ENCODE results near the gene EVC. TPM values are rescaled to one million over a fixed set of nuclear protein-coding genes. Genes with fewer than 3 reads are reported as not detected.

EVC gene
- total RNA-seq, 1 experiment from 2014 or later, result not detected

DNA sequence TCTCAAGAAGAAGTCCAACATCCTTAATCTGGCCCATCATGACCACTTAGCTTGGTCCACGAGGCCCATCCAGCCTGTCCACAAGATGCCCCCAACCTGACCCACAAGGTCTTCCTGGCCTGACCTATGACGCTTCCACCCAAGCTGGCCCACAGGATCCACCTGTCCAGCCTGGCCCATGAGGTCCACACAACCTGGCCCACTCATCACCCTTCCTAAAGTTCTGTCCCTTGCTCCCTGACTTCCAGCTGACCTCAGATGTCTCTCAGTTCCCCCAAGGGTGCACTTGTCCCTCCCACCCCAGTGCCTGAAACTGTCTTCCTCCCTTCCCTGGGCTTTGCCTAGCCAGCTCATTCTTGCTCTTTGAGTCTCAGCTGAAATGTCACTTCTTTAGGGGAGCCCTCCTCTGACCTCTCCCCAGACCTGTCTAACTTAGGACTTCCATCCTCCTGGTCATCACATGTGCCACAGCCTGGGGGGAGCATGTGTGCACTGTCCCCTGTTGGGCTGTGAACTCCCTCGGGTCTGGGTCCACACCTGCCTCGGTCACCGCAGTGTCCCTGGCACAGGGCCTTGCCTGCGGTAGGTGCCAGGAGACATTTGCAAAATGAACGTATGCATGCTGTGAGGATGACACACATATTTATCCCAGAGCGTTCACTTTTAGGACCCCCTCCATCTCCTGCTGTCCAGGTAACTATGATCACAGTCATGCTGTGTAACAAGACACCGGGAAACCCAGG, 61.7 kb downstream of the EVC start:
- no peaks in the 10 kb centered on the region for H3K27me3 ChIP-seq (replicated peaks; ENCODE audit: control insufficient read depth, insufficient read depth, low read length)
- H3K9me3 Mint-ChIP-seq (ENCODE audit: unreplicated experiment), result peaks cover 11% of the 10 kb centered on the region
- no peaks in the 10 kb centered on the region for H3K4me1 ChIP-seq
- H3K27me3 Mint-ChIP-seq (ENCODE audit: insufficient read depth, unreplicated experiment), result peaks cover 3% of the 10 kb centered on the region
- ChIA-PET CTCF (no interaction called here), POLR2A (no interaction called here)
- no peak overlapping the region for H3K4me3 Mint-ChIP-seq (ENCODE audit: unreplicated experiment)
- no peaks in the 10 kb centered on the region for H3K36me3 Mint-ChIP-seq (ENCODE audit: insufficient read depth, unreplicated experiment)
- no peaks in the 10 kb centered on the region for H3K36me3 ChIP-seq (ENCODE audit: control insufficient read depth, insufficient read depth, low read length)
- no TSS peak for BruUV-seq (replicated peaks)
- no peak for DNase-seq
- H3K27ac Mint-ChIP-seq (ENCODE audit: unreplicated experiment), result no peak overlapping the region
- H3K9me3 ChIP-seq, result peaks cover 5% of the 10 kb centered on the region; the same call in 1 of the 2 replicates
- H3K4me1 Mint-ChIP-seq (ENCODE audit: low read depth, unreplicated experiment), result no peaks in the 10 kb centered on the region
- H3K4me3 ChIP-seq (ENCODE audit: low read depth, low read length), result no peak overlapping the region
- intact Hi-C loops (cut with micrococcal nuclease; ENCODE audit: unreplicated experiment), result no loop called here
- TF ChIP-seq, protein P1, sequence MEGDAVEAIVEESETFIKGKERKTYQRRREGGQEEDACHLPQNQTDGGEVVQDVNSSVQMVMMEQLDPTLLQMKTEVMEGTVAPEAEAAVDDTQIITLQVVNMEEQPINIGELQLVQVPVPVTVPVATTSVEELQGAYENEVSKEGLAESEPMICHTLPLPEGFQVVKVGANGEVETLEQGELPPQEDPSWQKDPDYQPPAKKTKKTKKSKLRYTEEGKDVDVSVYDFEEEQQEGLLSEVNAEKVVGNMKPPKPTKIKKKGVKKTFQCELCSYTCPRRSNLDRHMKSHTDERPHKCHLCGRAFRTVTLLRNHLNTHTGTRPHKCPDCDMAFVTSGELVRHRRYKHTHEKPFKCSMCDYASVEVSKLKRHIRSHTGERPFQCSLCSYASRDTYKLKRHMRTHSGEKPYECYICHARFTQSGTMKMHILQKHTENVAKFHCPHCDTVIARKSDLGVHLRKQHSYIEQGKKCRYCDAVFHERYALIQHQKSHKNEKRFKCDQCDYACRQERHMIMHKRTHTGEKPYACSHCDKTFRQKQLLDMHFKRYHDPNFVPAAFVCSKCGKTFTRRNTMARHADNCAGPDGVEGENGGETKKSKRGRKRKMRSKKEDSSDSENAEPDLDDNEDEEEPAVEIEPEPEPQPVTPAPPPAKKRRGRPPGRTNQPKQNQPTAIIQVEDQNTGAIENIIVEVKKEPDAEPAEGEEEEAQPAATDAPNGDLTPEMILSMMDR (IDR thresholded peaks at IDR 0.05; ENCODE audit: insufficient read depth in 1 of 2, low read depth in 1 of 2, low read length in 1 of 2, severe bottlenecking in 1 of 2, unreplicated experiment in 1 of 2), result no peak

GRCh38 chr4:5773271-5773555, 62.2 kb downstream of the EVC start:
- no peak overlapping the region for H3K4me3 Mint-ChIP-seq (ENCODE audit: unreplicated experiment)
- no peaks in the 10 kb centered on the region for H3K27me3 ChIP-seq (replicated peaks; ENCODE audit: control insufficient read depth, insufficient read depth, low read length)
- H3K9me3 Mint-ChIP-seq (ENCODE audit: unreplicated experiment), result peaks cover 11% of the 10 kb centered on the region
- H3K36me3 ChIP-seq (ENCODE audit: control insufficient read depth, insufficient read depth, low read length), result no peaks in the 10 kb centered on the region
- intact Hi-C loops (cut with micrococcal nuclease; ENCODE audit: unreplicated experiment), result no loop called here
- no peaks in the 10 kb centered on the region for H3K36me3 Mint-ChIP-seq (ENCODE audit: insufficient read depth, unreplicated experiment)
- peaks cover 5% of the 10 kb centered on the region; the same call in 1 of the 2 replicates for H3K9me3 ChIP-seq
- TF ChIP-seq, protein P1 (IDR thresholded peaks at IDR 0.05; ENCODE audit: insufficient read depth in 1 of 2, low read depth in 1 of 2, low read length in 1 of 2, severe bottlenecking in 1 of 2, unreplicated experiment in 1 of 2), result no peak
- CTCF ChIA-PET, result no interaction called here
- peaks cover 3% of the 10 kb centered on the region for H3K27me3 Mint-ChIP-seq (ENCODE audit: insufficient read depth, unreplicated experiment)
- DNase-seq, result no peak
- no peaks in the 10 kb centered on the region for H3K4me1 ChIP-seq
- POLR2A ChIA-PET, result no interaction called here
- no peaks in the 10 kb centered on the region for H3K4me1 Mint-ChIP-seq (ENCODE audit: low read depth, unreplicated experiment)
- BruUV-seq (replicated peaks), result no TSS peak
- H3K4me3 ChIP-seq (ENCODE audit: low read depth, low read length), result no peak overlapping the region
- H3K27ac Mint-ChIP-seq (ENCODE audit: unreplicated experiment), result no peak overlapping the region

GRCh38 chr4:5774416-5775036, 63.5 kb downstream of the EVC start:
- no peaks in the 10 kb centered on the region for H3K36me3 Mint-ChIP-seq (ENCODE audit: insufficient read depth, unreplicated experiment)
- intact Hi-C loops (cut with micrococcal nuclease; ENCODE audit: unreplicated experiment), result no loop called here

More at GRCh38 chr4:5774416-5775036, 63.5 kb downstream of the EVC start:
- Histone ChIP-seq H3K36me3 (ENCODE audit: control insufficient read depth, insufficient read depth, low read length) (no peaks in the 10 kb centered on the region), H3K9me3 (peaks cover 5% of the 10 kb centered on the region; the same call in 1 of the 2 replicates), H3K27me3 (replicated peaks; ENCODE audit: control insufficient read depth, insufficient read depth, low read length) (no peaks in the 10 kb centered on the region), H3K4me1 (no peaks in the 10 kb centered on the region), H3K4me3 (ENCODE audit: low read depth, low read length) (no peak overlapping the region)
- DNase-seq, result no peak
- ChIA-PET POLR2A (no interaction called here), CTCF (interaction anchor here (0.5 kb wide), 1 partner anchor 642 kb away, joined by 3 read pairs; no protein-coding TSS in a partner anchor)
- Mint-ChIP-seq H3K9me3 (ENCODE audit: unreplicated experiment) (peaks cover 11% of the 10 kb centered on the region), H3K27ac (ENCODE audit: unreplicated experiment) (no peak overlapping the region), H3K27me3 (ENCODE audit: insufficient read depth, unreplicated experiment) (peaks cover 3% of the 10 kb centered on the region), H3K4me3 (ENCODE audit: unreplicated experiment) (no peak overlapping the region), H3K4me1 (ENCODE audit: low read depth, unreplicated experiment) (no peaks in the 10 kb centered on the region)
- no TSS peak for BruUV-seq (replicated peaks)
- TF ChIP-seq, protein P1 (IDR thresholded peaks at IDR 0.05; ENCODE audit: insufficient read depth in 1 of 2, low read depth in 1 of 2, low read length in 1 of 2, severe bottlenecking in 1 of 2, unreplicated experiment in 1 of 2), result no peak

Measured in Caco-2 (cell line).